ENCODE data around the gene MECP2. TPM values are rescaled to one million over a fixed set of nuclear protein-coding genes. Genes with fewer than 3 reads are reported as not detected.

Gene MECP2
- total and polyA plus RNA-seq, 2 of the 13 experiments (the other 11 are each of a cell fraction or from before 2014, with no cell fraction given): 7.9 to 18.1 TPM

- TF ChIP-seq CSRNP2 (CRISPR knock-in tag; conservative IDR thresholded peaks at IDR 0.05; ENCODE audit: low read depth): no peak
These were observed 20.0 kb upstream of the MECP2 start (continued) for GRCh38 chrX:154117566-154117965.

GRCh38 chrX:154116426-154117211 is 19.1 kb upstream of the MECP2 start:
- no peak overlapping the region for H3K4me3 ChIP-seq (replicated peaks in 1 of 3; ENCODE audit: insufficient read depth in 1 of 3, low read depth in 2 of 3, low read length in 3 of 3)

More at GRCh38 chrX:154116426-154117211, 19.1 kb upstream of the MECP2 start:
- peak; percentile 58 for ATAC-seq
- Histone ChIP-seq H4K20me1 (ENCODE audit: insufficient read depth, low read length) (no peaks in the 10 kb centered on the region), H3K79me2 (ENCODE audit: insufficient read depth, low read length) (no peaks in the 10 kb centered on the region), H3K4me1 (ENCODE audit: insufficient read depth, low read length) (no peaks in the 10 kb centered on the region), H3K27me3 (ENCODE audit: control insufficient read depth in 1 of 2, insufficient read depth in 2 of 2, low read length in 2 of 2) (peaks cover 1 to 11% of the 10 kb centered on the region in 2 experiments; a peak in 3 of 5 replicates), H3K27ac (ENCODE audit: extremely low read length, insufficient read depth, low read length) (no peak overlapping the region), H3K4me2 (ENCODE audit: low read depth, low read length) (peak overlapping the region; percentile 18; the same call in 1 of the 2 replicates), H3K36me3 (replicated peaks in 1 of 2; ENCODE audit: control insufficient read depth in 1 of 2, insufficient read depth in 2 of 2, low read length in 2 of 2) (no peaks in the 10 kb centered on the region), H3K9ac (ENCODE audit: insufficient read depth, low read depth, low read length) (no peak overlapping the region), H3K9me3 (ENCODE audit: low read length) (no peaks in the 10 kb centered on the region), H2AFZ (ENCODE audit: low read length) (no peak overlapping the region)
- FAIRE-seq: no peak
- DNase-seq (ENCODE audit: low spot score): no peak
- 24% methylated on average over 8 of the region's 19 CpGs for WGBS (ENCODE audit: low lambda C conversion rate)
- in situ Hi-C loops (cut with HindIII; ENCODE audit: extremely low pct_ligation_motif_present, low pct_unique_long_range_greater_than_20kb): no loop called here
- ChIA-PET POLR2A (no interaction called here), CTCF (ENCODE audit: low intra/inter-chr PET ratio, low total read pairs) (no interaction called here)
- BruUV-seq (replicated peaks): no TSS peak
- intact Hi-C loops (cut with micrococcal nuclease; ENCODE audit: unreplicated experiment): no loop called here
- TF ChIP-seq ZFP91 (CRISPR knock-in tag; IDR thresholded peaks at IDR 0.05; ENCODE audit: borderline replicate concordance): no peak
- TF ChIP-seq ARNTL (CRISPR knock-in tag; IDR thresholded peaks at IDR 0.05): no peak
